ENCODE data around the gene ST6GALNAC6. TPM values are rescaled to one million over a fixed set of nuclear protein-coding genes. Genes with fewer than 3 reads are reported as not detected.
"Not testable (repeated sequence)": the region's sequence is repeated elsewhere in the genome, so short reads cannot be mapped to it uniquely, and the experiment has no call there.

ST6GALNAC6 gene
- total RNA-seq, 1 donor from 2014 or later: 94.7 TPM

DNA sequence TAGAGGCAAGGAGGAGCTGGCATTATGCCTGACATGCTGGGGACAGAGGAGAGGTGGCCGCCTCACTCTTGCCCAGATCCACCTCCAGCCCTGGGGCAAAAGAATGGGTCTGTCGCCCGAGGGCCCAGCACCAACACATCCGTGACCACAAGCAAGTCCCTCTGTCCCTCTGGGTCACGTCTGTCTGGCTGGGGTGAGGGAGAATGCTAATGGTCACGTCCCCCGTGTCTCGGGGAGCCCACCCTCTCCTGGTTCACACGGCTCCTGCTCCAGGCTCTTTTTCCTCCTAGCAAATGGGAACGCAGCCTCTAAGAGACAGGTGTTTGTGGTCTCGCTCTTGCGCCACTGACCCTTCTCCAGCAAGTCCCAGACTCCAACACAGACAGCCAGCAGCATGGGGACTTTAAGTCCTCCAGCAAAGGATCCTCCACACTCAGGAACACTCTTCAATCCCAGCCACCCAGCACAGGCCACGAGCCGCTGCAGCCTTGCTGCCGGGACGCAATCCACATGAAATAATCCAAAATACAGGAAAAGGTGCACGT, 49.0 kb downstream of the ST6GALNAC6 start:
- intact Hi-C loops (cut with DNase I): no loop called here
- Histone ChIP-seq H3K4me3 (peak overlapping the region; percentile 81), H3K36me3 (peaks cover 8% of the 10 kb centered on the region), H3K4me1 (peaks cover 50% of the 10 kb centered on the region), H3K27me3 (no peaks in the 10 kb centered on the region), H3K9me3 (no peaks in the 10 kb centered on the region), H3K27ac (peak overlapping the region; percentile 1)
- TF ChIP-seq, protein P1, sequence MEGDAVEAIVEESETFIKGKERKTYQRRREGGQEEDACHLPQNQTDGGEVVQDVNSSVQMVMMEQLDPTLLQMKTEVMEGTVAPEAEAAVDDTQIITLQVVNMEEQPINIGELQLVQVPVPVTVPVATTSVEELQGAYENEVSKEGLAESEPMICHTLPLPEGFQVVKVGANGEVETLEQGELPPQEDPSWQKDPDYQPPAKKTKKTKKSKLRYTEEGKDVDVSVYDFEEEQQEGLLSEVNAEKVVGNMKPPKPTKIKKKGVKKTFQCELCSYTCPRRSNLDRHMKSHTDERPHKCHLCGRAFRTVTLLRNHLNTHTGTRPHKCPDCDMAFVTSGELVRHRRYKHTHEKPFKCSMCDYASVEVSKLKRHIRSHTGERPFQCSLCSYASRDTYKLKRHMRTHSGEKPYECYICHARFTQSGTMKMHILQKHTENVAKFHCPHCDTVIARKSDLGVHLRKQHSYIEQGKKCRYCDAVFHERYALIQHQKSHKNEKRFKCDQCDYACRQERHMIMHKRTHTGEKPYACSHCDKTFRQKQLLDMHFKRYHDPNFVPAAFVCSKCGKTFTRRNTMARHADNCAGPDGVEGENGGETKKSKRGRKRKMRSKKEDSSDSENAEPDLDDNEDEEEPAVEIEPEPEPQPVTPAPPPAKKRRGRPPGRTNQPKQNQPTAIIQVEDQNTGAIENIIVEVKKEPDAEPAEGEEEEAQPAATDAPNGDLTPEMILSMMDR (IDR thresholded peaks at IDR 0.05): no peak
- DNase-seq (no peak), ATAC-seq (no peak)

DNA sequence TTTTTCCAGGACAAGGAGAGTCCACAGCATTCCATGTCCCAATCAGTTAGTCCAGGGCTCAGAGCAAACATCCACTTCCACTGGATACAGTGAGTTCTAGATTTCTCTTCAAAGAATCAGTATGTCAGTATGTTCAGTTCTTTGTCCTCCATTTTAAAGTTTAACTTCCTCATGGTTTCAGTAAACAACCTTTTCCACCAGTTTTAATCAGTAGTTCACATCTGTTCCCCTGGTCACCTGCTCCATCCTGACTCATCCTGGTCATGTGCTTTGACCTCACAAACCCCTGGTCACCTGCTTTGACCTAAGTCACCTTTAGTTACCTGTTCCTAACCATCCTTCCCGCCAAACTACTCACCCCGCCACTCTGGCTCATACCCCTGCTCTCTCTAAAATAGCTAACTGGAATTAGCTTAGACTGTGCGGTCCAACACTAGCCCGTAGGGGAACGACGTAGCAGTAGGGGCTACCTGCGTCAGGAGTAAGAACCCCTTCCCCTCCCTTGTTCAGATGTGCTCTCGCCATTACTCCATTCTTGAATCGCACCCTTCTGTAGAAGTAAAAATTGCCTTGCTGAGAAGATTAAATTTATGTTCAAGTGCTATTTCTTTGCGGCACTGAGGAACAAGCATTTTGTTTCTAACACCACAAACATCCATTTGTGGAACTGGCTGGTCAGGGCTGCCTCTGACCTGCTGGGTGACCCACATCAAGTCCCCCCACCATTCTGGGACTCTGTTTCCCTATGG, 50.5 kb downstream of the ST6GALNAC6 start:
- intact Hi-C loops (cut with DNase I): no loop called here
- DNase-seq: no peak
- Histone ChIP-seq H3K4me1 (peaks cover 46% of the 10 kb centered on the region), H3K27ac (no peak overlapping the region), H3K9me3 (no peaks in the 10 kb centered on the region), H3K27me3 (no peaks in the 10 kb centered on the region), H3K4me3 (peak overlapping the region; percentile 3), H3K36me3 (peaks cover 8% of the 10 kb centered on the region)
- no peak for ATAC-seq
- TF ChIP-seq, protein P1 (IDR thresholded peaks at IDR 0.05): no peak

DNA sequence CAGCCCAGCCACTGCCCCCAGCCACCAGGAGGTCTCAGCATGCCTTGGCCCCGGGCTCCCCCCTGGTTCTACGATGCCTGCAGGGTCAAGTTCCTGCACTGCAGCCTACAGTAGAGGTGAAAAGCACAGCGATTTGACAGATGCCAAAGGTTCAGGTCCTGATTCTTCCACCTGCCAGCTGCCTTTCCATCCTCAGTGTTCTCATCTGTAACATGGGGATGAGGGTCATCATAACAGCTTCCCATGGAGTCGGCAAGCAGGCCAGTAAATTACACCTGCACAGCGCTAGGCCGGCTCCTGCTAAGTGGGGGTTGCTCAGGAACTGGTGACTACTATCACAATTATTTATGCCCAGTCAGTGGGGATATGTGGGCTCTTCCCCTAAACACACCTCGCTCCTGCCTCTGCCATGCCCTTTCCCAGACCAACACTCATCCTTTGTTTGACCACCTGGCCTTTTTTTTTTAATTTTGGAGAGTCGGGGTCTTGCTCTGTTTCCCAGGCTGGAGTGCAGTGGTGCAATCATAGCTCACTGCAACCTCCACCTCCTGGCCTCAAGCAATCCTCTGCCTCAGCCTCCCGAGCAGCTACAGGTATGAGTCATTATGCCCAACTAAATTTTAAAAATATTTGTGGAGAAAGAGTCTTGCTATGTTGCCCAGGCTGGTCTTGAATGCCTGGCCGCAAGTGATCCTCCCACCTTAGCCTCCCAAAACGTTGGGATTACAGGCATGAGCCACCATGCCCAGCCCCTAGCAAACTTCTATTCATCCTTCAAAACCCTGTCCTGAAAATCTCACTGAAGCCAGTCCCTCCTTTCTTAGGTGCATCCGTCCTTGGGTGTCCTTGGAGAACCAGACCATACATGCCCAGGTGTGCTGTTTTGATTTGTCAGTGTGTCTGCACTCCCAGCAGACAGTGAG, 51.3 kb downstream of the ST6GALNAC6 start:
- intact Hi-C loops (cut with DNase I): no loop called here

DNA sequence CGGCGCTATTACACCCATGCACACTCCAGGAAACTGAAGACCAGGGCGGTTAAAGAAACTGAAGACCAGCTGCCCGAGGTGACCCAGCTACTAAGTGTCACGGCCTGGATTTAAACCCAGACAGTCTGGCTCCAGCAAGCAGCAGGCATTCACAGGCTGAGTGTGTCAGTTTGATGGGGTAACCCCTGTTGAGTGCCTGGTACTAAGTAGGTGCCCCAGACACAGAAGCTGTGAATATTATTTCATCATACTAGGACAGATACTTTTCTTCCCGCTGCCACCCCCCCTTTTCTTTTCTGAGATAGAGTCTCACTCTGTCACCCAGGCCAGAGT, 52.3 kb downstream of the ST6GALNAC6 start:
- intact Hi-C loops (cut with DNase I): no loop called here
- Histone ChIP-seq H3K27me3 (no peaks in the 10 kb centered on the region), H3K36me3 (peaks cover 21% of the 10 kb centered on the region), H3K27ac (peak overlapping the region; percentile 56), H3K4me1 (peaks cover 44% of the 10 kb centered on the region), H3K4me3 (peak overlapping the region; percentile 3), H3K9me3 (no peaks in the 10 kb centered on the region)
- TF ChIP-seq, protein P1 (IDR thresholded peaks at IDR 0.05): no peak
- DNase-seq: no peak
- ATAC-seq: peak; percentile 51

More for the DNA sequence above, 51.3 kb downstream of the ST6GALNAC6 start:
- TF ChIP-seq, protein P1 (IDR thresholded peaks at IDR 0.05): no peak
- H3K36me3 ChIP-seq: peaks cover 12% of the 10 kb centered on the region
- H3K27ac ChIP-seq: peak overlapping the region; percentile 56
- H3K9me3 ChIP-seq: no peaks in the 10 kb centered on the region
- H3K4me1 ChIP-seq: peaks cover 48% of the 10 kb centered on the region
- no peak for ATAC-seq
- H3K4me3 ChIP-seq: peak overlapping the region; percentile 10
- H3K27me3 ChIP-seq: no peaks in the 10 kb centered on the region
- DNase-seq: no peak

DNA sequence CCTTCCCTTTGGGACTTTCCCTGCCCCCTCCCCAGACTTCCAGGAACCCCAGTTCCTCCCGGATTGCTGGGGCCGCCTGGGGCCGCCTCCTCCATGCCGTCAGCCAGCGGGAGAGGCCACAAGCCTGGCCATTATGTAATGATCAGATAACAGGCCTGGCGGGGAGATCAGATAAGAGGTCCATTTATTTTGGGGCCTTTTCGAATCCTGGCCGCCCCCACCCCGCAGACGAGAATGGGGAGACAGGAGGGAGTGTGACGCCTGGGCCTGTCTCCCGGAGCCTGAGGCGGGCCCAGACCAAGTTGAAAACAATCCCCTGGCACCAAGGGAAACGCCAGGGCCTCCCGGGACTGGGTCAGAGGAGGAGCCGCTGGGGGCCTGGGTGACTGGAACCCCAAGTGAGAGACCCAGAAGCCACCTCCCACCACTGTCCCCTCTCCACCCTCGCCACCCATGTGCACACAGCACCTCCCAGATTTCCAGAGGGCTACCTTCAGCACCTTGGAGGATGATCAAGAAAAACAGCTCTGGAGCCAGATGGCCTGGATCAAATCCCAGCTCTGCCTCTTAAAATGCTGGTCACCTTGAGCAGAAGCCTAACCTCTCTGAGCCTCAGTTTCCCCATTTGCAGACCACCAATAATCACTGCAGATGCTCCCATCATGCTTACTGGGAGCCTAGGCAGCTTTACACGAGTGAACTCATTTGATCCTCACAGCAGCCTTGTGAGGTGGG, 52.8 kb downstream of the ST6GALNAC6 start:
- Histone ChIP-seq H3K27me3 (no peaks in the 10 kb centered on the region), H3K27ac (peak overlapping the region; percentile 56), H3K4me3 (peak overlapping the region; percentile 3), H3K36me3 (peaks cover 26% of the 10 kb centered on the region), H3K4me1 (peaks cover 40% of the 10 kb centered on the region), H3K9me3 (no peaks in the 10 kb centered on the region)
- no peak for DNase-seq
- intact Hi-C loops (cut with DNase I): no loop called here
- TF ChIP-seq, protein P1 (IDR thresholded peaks at IDR 0.05): no peak
- peak; percentile 61 for ATAC-seq

DNA sequence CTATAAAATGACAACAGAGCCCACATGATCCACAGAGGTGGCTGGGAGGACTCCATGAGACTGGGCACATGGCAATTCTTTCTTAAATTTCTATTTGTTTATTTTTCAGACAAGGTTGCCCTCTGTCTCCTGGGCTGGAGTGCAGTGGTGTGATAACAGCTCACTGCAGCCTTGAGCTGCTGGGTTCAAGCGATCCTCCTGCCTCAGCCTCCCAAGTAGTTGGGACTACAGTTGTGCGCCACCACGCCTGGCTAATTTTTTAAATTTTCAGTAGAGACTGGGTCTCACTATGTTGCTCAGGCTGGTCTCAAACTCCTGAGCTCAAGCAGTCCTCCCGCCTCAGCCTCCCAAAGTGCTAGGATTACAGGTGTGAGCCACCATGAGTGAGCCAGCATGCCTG, 53.8 kb downstream of the ST6GALNAC6 start:
- H3K27ac ChIP-seq: peak overlapping the region; percentile 56
- H3K36me3 ChIP-seq: peaks cover 36% of the 10 kb centered on the region
- intact Hi-C loops (cut with DNase I); H3K27me3 ChIP-seq; DNase-seq; ATAC-seq; H3K9me3 ChIP-seq: not testable (repeated sequence)
- peaks cover 38% of the 10 kb centered on the region for H3K4me1 ChIP-seq
- peak overlapping the region; percentile 8 for H3K4me3 ChIP-seq
